Vagina (tissue), 2 donors: Measurements from ENCODE around the gene MTUS2. TPM values are rescaled to one million over a fixed set of nuclear protein-coding genes. Genes with fewer than 3 reads are reported as not detected.

ENCODE experiments used
- DNase-seq, 2 donors: peaks; one replicate each; pipeline ENCODE4 v3.0.0-alpha.2; 2017; ENCODE audit errors: extremely low spot score in 2 of 2
- H3K27ac ChIP-seq: fragments of 200-600 bp; sonication (generic); one replicate; pipeline ENCODE4 v1.5.1; 2019
- H3K27me3 ChIP-seq: fragments of 200-600 bp; sonication (generic); one replicate; pipeline ENCODE4 v1.5.1; 2019
- H3K36me3 ChIP-seq, 2 donors: fragments of 200-600 bp; sonication (generic); one replicate each; pipeline ENCODE4 v1.5.1; 2017 to 2019
- H3K4me1 ChIP-seq: fragments of 200-600 bp; sonication (generic); one replicate; pipeline ENCODE4 v1.5.1; 2019
- H3K4me3 ChIP-seq, 2 donors: fragments of 200-600 bp; sonication (generic); 1 replicate in 1 of 2; 2 replicates in 1 of 2; pipeline ENCODE4 v1.5.1; 2016 to 2019
- H3K9me3 ChIP-seq: fragments of 200-600 bp; sonication (generic); one replicate; pipeline ENCODE4 v1.5.1; 2019
- CTCF ChIP-seq, 3 experiments: fragments of 450-650 bp in 2 of 3; fragments of 200-600 bp in 1 of 3; sonication (generic) in 1 of 3; IDR thresholded peaks; one replicate each; pipeline ENCODE4 v1.5.1; 2017 to 2019; ENCODE audit warnings: antibody characterized with exemption in 3 of 3, mild to moderate bottlenecking in 2 of 3, moderate library complexity in 2 of 3
- POLR2A ChIP-seq, 2 donors: fragments of 450-650 bp; IDR thresholded peaks; one replicate each; pipeline ENCODE4 v1.6.1; 2017; ENCODE audit warnings: antibody characterized with exemption in 2 of 2, mild to moderate bottlenecking in 2 of 2, moderate library complexity in 2 of 2
- POLR2AphosphoS5 ChIP-seq, 2 donors: sonication (generic); formaldehyde crosslinking; IDR thresholded peaks; one replicate each; pipeline ENCODE4 v1.9.0; 2017; ENCODE audit warnings: antibody characterized with exemption in 2 of 2, mild to moderate bottlenecking in 2 of 2, low read depth in 1 of 2; ENCODE audit not compliant: insufficient read depth in 1 of 2
- intact Hi-C: fragments of 100-400 bp; cut with DNase I; formaldehyde crosslinking; loops from one replicate; pipeline ENCODE4 v1.15.1; 2023
- total RNA-seq: library from RNA; depleted of rRNA; stranded (reverse); fragments of >200 nt; gene quantifications from one replicate; pipeline ENCODE4 v1.2.3, GENCODE V29; 2016

MTUS2 gene
- total RNA-seq, 1 donor from 2014 or later, result 0.74 TPM

- TF ChIP-seq POLR2AphosphoS5 (IDR thresholded peaks at IDR 0.05; ENCODE audit: insufficient read depth in 1 of 2, low read depth in 1 of 2), result no peak
- no peak for TF ChIP-seq CTCF (IDR thresholded peaks at IDR 0.05)
- TF ChIP-seq POLR2A (IDR thresholded peaks at IDR 0.05), result no peak
- Histone ChIP-seq H3K27ac (no peak overlapping the region), H3K27me3 (no peaks in the 10 kb centered on the region), H3K4me1 (peaks cover 16% of the 10 kb centered on the region), H3K36me3 (no peaks in the 10 kb centered on the region), H3K9me3 (no peaks in the 10 kb centered on the region), H3K4me3 (no peak overlapping the region)
- intact Hi-C loops, result no loop called here
- no peak for DNase-seq
Measured at GRCh38 chr13:29541400-29541799, 721.3 kb downstream of the MTUS2 start.

GRCh38 chr13:29542381-29542780 lies 722.2 kb downstream of the MTUS2 start:
- intact Hi-C loops, result no loop called here
- TF ChIP-seq POLR2AphosphoS5 (IDR thresholded peaks at IDR 0.05; ENCODE audit: insufficient read depth in 1 of 2, low read depth in 1 of 2), result no peak
- TF ChIP-seq CTCF (IDR thresholded peaks at IDR 0.05), result no peak
- TF ChIP-seq POLR2A (IDR thresholded peaks at IDR 0.05), result no peak

GRCh38 chr13:29543230-29544215 lies 723.4 kb downstream of the MTUS2 start:
- H3K27me3 ChIP-seq, result no peaks in the 10 kb centered on the region
- H3K4me3 ChIP-seq, result no peak overlapping the region
- TF ChIP-seq CTCF (IDR thresholded peaks at IDR 0.05), result no peak
- TF ChIP-seq POLR2A (IDR thresholded peaks at IDR 0.05), result no peak
- TF ChIP-seq POLR2AphosphoS5 (IDR thresholded peaks at IDR 0.05; ENCODE audit: insufficient read depth in 1 of 2, low read depth in 1 of 2), result no peak
- H3K9me3 ChIP-seq, result no peaks in the 10 kb centered on the region
- H3K4me1 ChIP-seq, result peaks cover 18% of the 10 kb centered on the region
- no peak for DNase-seq
- no peaks in the 10 kb centered on the region for H3K36me3 ChIP-seq
- no peak overlapping the region for H3K27ac ChIP-seq
- intact Hi-C loops, result no loop called here

More at GRCh38 chr13:29542381-29542780, 722.2 kb downstream of the MTUS2 start:
- Histone ChIP-seq H3K4me1 (peaks cover 25% of the 10 kb centered on the region), H3K9me3 (no peaks in the 10 kb centered on the region), H3K27ac (no peak overlapping the region), H3K27me3 (no peaks in the 10 kb centered on the region), H3K4me3 (no peak overlapping the region), H3K36me3 (no peaks in the 10 kb centered on the region)
- no peak for DNase-seq

GRCh38 chr13:29545988-29546387 lies 725.8 kb downstream of the MTUS2 start:
- no peak for DNase-seq

More at GRCh38 chr13:29545988-29546387, 725.8 kb downstream of the MTUS2 start:
- Histone ChIP-seq H3K9me3 (no peaks in the 10 kb centered on the region), H3K4me1 (peaks cover 13% of the 10 kb centered on the region), H3K4me3 (no peak overlapping the region), H3K27me3 (no peaks in the 10 kb centered on the region), H3K27ac (no peak overlapping the region), H3K36me3 (peaks cover 0 to 5% of the 10 kb centered on the region in 2 donors)
- intact Hi-C loops, result no loop called here
- TF ChIP-seq POLR2AphosphoS5 (IDR thresholded peaks at IDR 0.05; ENCODE audit: insufficient read depth in 1 of 2, low read depth in 1 of 2) (no peak), CTCF (IDR thresholded peaks at IDR 0.05) (no peak), POLR2A (IDR thresholded peaks at IDR 0.05) (no peak)
